Adrenal gland (tissue), 12 donors: Measurements from ENCODE around the gene SRPK2. TPM values are rescaled to one million over a fixed set of nuclear protein-coding genes. Genes with fewer than 3 reads are reported as not detected.

ENCODE experiments used
- DNase-seq, 7 donors: peaks; one replicate each; pipeline ENCODE4 v3.0.0-alpha.2; 2019 to 2020
- H3K27ac ChIP-seq, 5 donors: fragments of 200-600 bp; sonication (generic) in 4 of 5; 1 replicate in 3 of 5; 2 replicates in 2 of 5; pipeline versions ENCODE4 v1.5.1 to v1.8.0; 2016 to 2020; ENCODE audit warnings: mild to moderate bottlenecking in 1 of 5
- H3K27me3 ChIP-seq: fragments of 200-600 bp; 2 replicates; pipeline ENCODE4 v1.8.0; 2021
- H3K36me3 ChIP-seq, 2 donors: fragments of 200-600 bp; replicated peaks in 1 of 2; 1 replicate in 1 of 2; 2 replicates in 1 of 2; pipeline versions ENCODE4 v1.5.1 to v1.8.0; 2018 to 2022
- H3K4me1 ChIP-seq, 2 donors: fragments of 200-600 bp; replicated peaks in 1 of 2; 1 replicate in 1 of 2; 2 replicates in 1 of 2; pipeline versions ENCODE4 v1.5.1 to v1.8.0; 2018 to 2021
- H3K4me3 ChIP-seq, 4 donors: fragments of 200-600 bp; sonication (generic) in 3 of 4; one replicate each; pipeline ENCODE4 v1.5.1; 2016 to 2018
- H3K9me3 ChIP-seq, 3 donors: fragments of 200-600 bp; sonication (generic) in 1 of 3; replicated peaks in 1 of 3; 1 replicate in 2 of 3; 2 replicates in 1 of 3; pipeline versions ENCODE4 v1.5.1 to v1.8.0; 2016 to 2021
- CTCF ChIP-seq, 6 experiments: fragments of 450-650 bp in 4 of 6; fragments of 200-600 bp in 2 of 6; sonication (generic) in 1 of 6; IDR thresholded peaks; 1 replicate in 5 of 6; 2 replicates in 1 of 6; pipeline versions ENCODE4 v1.5.1 to v1.8.0; 2016 to 2021; ENCODE audit warnings: antibody characterized with exemption in 6 of 6, mild to moderate bottlenecking in 2 of 6, moderate library complexity in 1 of 6
- POLR2A ChIP-seq, 2 donors: fragments of 450-650 bp; IDR thresholded peaks; one replicate each; pipeline ENCODE4 v1.6.1; 2017; ENCODE audit warnings: antibody characterized with exemption in 2 of 2, mild to moderate bottlenecking in 2 of 2, moderate library complexity in 1 of 2
- WGBS, 4 donors: extraction: QIAGEN DNeasy Blood & Tissue Kit in 2 of 4; methylation state at CpG; one replicate each; pipeline versions ENCODE4 v1.1.5 to v1.1.7; 2013 to 2017; 5-methylcytosine and 5-hydroxymethylcytosine counted together
- intact Hi-C, 2 donors: fragments of 100-400 bp; cut with DNase I; formaldehyde crosslinking; loops; one replicate each; pipeline versions ENCODE4 v1.14.1 to v1.15.0; 2022 to 2023
- polyA plus RNA-seq, 3 donors: library from polyadenylated mRNA; stranded (reverse); fragments of 200-250 nt in 2 of 3; fragments of 350-450 nt in 1 of 3; fragmentation: Illumina TruSeq in 1 of 3; extraction: RNeasy Lipid Tissue Mini Kit (QIAGEN cat#74804) in 1 of 3; gene quantifications; one replicate each; pipeline ENCODE4 v1.2.3, GENCODE V29; 2013 to 2014
- total RNA-seq, 9 donors: library from RNA; depleted of rRNA in 4 of 9; stranded (reverse); fragments of >200 nt in 4 of 9; fragments of 120-200 nt in 1 of 9; fragmentation: NEBNext Ultra II Directional in 1 of 9; extraction: Animal tissue kit (Norgen Biotek cat#: 25700) in 1 of 9; gene quantifications; one replicate each; pipeline versions ENCODE4 v1.1.0 to v1.2.4, GENCODE V29; 2013 to 2023
- donor health status: healthy with polysubstance abuse.
- donor health status: Bipolar disorder and iron deficiency.
- donor health status: DM: yes; HTN: yes; CAD: no.
- donor health status: DM: no; HTN: no; CAD: no.
- donor health status: DM: no; HTN: no; CAD: no.
- donor health status: DM: yes; HTN: yes; CAD: no.

The SRPK2 gene
- total and polyA plus RNA-seq, 12 donors = 7.3 to 64.7 (median 36.6) TPM

- 70 to 78% (median 76%) methylated on average over 4 of the region's 4 CpGs for WGBS, 4 donors
Measured at GRCh38 chr7:105178177-105178576, 210.5 kb downstream of the SRPK2 start.

GRCh38 chr7:105177026-105177425, 211.7 kb downstream of the SRPK2 start:
- Histone ChIP-seq H3K4me3 (no peak overlapping the region), H3K27ac (no peak overlapping the region), H3K9me3 (peaks cover 0 to 4% (median 0%) of the 10 kb centered on the region in 3 donors), H3K36me3 (no peaks in the 10 kb centered on the region), H3K27me3 (no peaks in the 10 kb centered on the region), H3K4me1 (peaks cover 4 to 10% of the 10 kb centered on the region in 2 donors)
- DNase-seq = no peak
- TF ChIP-seq POLR2A (IDR thresholded peaks at IDR 0.05) (no peak), CTCF (IDR thresholded peaks at IDR 0.05) (no peak)
- WGBS, 4 donors = 91 to 94% (median 93%) methylated on average over 3 of the region's 3 CpGs
- intact Hi-C loops = no loop called here

More at GRCh38 chr7:105178177-105178576, 210.5 kb downstream of the SRPK2 start:
- TF ChIP-seq CTCF (IDR thresholded peaks at IDR 0.05) = no peak
- TF ChIP-seq POLR2A (IDR thresholded peaks at IDR 0.05) = no peak
- Histone ChIP-seq H3K27me3 (no peaks in the 10 kb centered on the region), H3K4me3 (no peak overlapping the region), H3K9me3 (peaks cover 0 to 4% (median 0%) of the 10 kb centered on the region in 3 donors), H3K27ac (no peak overlapping the region), H3K36me3 (no peaks in the 10 kb centered on the region), H3K4me1 (peaks cover 4 to 10% of the 10 kb centered on the region in 2 donors)
- no peak for DNase-seq
- intact Hi-C loops = no loop called here

GRCh38 chr7:105173586-105173985, 215.1 kb downstream of the SRPK2 start:
- Histone ChIP-seq H3K27ac (no peak overlapping the region), H3K4me3 (no peak overlapping the region), H3K36me3 (no peaks in the 10 kb centered on the region), H3K27me3 (no peaks in the 10 kb centered on the region), H3K4me1 (peaks cover 0 to 10% of the 10 kb centered on the region in 2 donors), H3K9me3 (no peaks in the 10 kb centered on the region)
- no peak for TF ChIP-seq POLR2A (IDR thresholded peaks at IDR 0.05)
- TF ChIP-seq CTCF (IDR thresholded peaks at IDR 0.05) = no peak
- no peak for DNase-seq
- 90 to 94% (median 91%) methylated on average over 1 of the region's 1 CpG for WGBS, 4 donors
- intact Hi-C loops = no loop called here

- TF ChIP-seq POLR2A (IDR thresholded peaks at IDR 0.05) (no peak), CTCF (IDR thresholded peaks at IDR 0.05) (no peak)
- no peak overlapping the region for H3K27ac ChIP-seq
Measured at GRCh38 chr7:105164751-105165150, 224.0 kb downstream of the SRPK2 start.

More at GRCh38 chr7:105164751-105165150, 224.0 kb downstream of the SRPK2 start:
- intact Hi-C loops = no loop called here
- Histone ChIP-seq H3K4me1 (no peaks in the 10 kb centered on the region), H3K27me3 (no peaks in the 10 kb centered on the region), H3K9me3 (no peaks in the 10 kb centered on the region), H3K4me3 (no peak overlapping the region), H3K36me3 (peaks cover 0 to 9% of the 10 kb centered on the region in 2 donors)
- DNase-seq = no peak
- 82 to 93% (median 90%) methylated on average over 1 of the region's 1 CpG for WGBS, 4 donors
